NB4 (cell line): ENCODE data around the gene DIP2C.

Experiments
- MYC ChIP-seq: IDR thresholded peaks from 2 replicates; pipeline ENCODE4 v1.6.1; 2011; ENCODE audit warnings: low read depth, low read length
- POLR2A ChIP-seq: IDR thresholded peaks from 2 replicates; pipeline ENCODE4 v1.6.1; 2011; ENCODE audit warnings: mild to moderate bottlenecking; ENCODE audit not compliant: insufficient read length; ENCODE audit errors: extremely low read depth
- TF ChIP-seq, protein P1 (sequence below): IDR thresholded peaks from one replicate; pipeline ENCODE4 v1.5.1; 2012; ENCODE audit warnings: low read depth, low read length
- TF ChIP-seq, protein P2 (sequence below): IDR thresholded peaks from 2 replicates; pipeline ENCODE4 v1.6.1; 2011; ENCODE audit warnings: low read depth, low read length

- TF ChIP-seq, protein P1, sequence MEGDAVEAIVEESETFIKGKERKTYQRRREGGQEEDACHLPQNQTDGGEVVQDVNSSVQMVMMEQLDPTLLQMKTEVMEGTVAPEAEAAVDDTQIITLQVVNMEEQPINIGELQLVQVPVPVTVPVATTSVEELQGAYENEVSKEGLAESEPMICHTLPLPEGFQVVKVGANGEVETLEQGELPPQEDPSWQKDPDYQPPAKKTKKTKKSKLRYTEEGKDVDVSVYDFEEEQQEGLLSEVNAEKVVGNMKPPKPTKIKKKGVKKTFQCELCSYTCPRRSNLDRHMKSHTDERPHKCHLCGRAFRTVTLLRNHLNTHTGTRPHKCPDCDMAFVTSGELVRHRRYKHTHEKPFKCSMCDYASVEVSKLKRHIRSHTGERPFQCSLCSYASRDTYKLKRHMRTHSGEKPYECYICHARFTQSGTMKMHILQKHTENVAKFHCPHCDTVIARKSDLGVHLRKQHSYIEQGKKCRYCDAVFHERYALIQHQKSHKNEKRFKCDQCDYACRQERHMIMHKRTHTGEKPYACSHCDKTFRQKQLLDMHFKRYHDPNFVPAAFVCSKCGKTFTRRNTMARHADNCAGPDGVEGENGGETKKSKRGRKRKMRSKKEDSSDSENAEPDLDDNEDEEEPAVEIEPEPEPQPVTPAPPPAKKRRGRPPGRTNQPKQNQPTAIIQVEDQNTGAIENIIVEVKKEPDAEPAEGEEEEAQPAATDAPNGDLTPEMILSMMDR = no peak
- TF ChIP-seq POLR2A = no peak
- TF ChIP-seq, protein P2, sequence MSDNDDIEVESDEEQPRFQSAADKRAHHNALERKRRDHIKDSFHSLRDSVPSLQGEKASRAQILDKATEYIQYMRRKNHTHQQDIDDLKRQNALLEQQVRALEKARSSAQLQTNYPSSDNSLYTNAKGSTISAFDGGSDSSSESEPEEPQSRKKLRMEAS = no peak
- TF ChIP-seq MYC = no peak
These were observed 311.1 kb downstream of the DIP2C start for GRCh38 chr10:378230-378929.
